ENCODE results near the gene ZNF592. TPM values are rescaled to one million over a fixed set of nuclear protein-coding genes. Genes with fewer than 3 reads are reported as not detected.

Gene ZNF592
- polyA plus RNA-seq, 1 donor from 2014 or later, result 3.9 TPM

- H3K36me3 ChIP-seq (ENCODE audit: insufficient read depth, low read length), result peaks cover 5% of the 10 kb centered on the region
- H3K27ac ChIP-seq (ENCODE audit: low read length), result no peak overlapping the region
- no peaks in the 10 kb centered on the region for H3F3A ChIP-seq (ENCODE audit: insufficient read depth, low read length, poor library complexity, severe bottlenecking)
- H3K9ac ChIP-seq (ENCODE audit: low read length), result no peak overlapping the region
- no peaks in the 10 kb centered on the region for H4K20me1 ChIP-seq (ENCODE audit: insufficient read depth)
- H3K9me2 ChIP-seq (ENCODE audit: insufficient read depth, low read length), result no peaks in the 10 kb centered on the region
- no peaks in the 10 kb centered on the region for H3K79me2 ChIP-seq (replicated peaks; ENCODE audit: insufficient read depth, low read length)
- no peak overlapping the region for H3K4me3 ChIP-seq (ENCODE audit: low read length)
- no peak for TF ChIP-seq TAF1 (IDR thresholded peaks at IDR 0.05; ENCODE audit: low read depth)
- no peak for TF ChIP-seq POLR2AphosphoS5 (IDR thresholded peaks at IDR 0.05)
- no peak for TF ChIP-seq RAD21 (conservative IDR thresholded peaks at IDR 0.05)
- TF ChIP-seq CTCF (IDR thresholded peaks at IDR 0.05; ENCODE audit: poor library complexity, severe bottlenecking), result no peak
- H2AFZ ChIP-seq (ENCODE audit: low read depth, low read length), result no peak overlapping the region
- no peaks in the 10 kb centered on the region for H3K9me3 ChIP-seq (ENCODE audit: low read length)
- H3K4me2 ChIP-seq (ENCODE audit: low read length), result no peak overlapping the region
- H3K27me3 ChIP-seq (ENCODE audit: insufficient read depth, low read depth, low read length), result no peaks in the 10 kb centered on the region
Observed at GRCh38 chr15:84785053-84785452, 36.7 kb downstream of the ZNF592 start.

GRCh38 chr15:84788500-84788899 lies 40.1 kb downstream of the ZNF592 start:
- Histone ChIP-seq H3K27ac (ENCODE audit: low read length) (no peak overlapping the region), H3K36me3 (ENCODE audit: insufficient read depth, low read length) (peaks cover 8% of the 10 kb centered on the region), H4K20me1 (ENCODE audit: insufficient read depth) (no peaks in the 10 kb centered on the region), H3K4me2 (ENCODE audit: low read length) (no peak overlapping the region), H3F3A (ENCODE audit: insufficient read depth, low read length, poor library complexity, severe bottlenecking) (no peaks in the 10 kb centered on the region), H3K9ac (ENCODE audit: low read length) (no peak overlapping the region), H2AFZ (ENCODE audit: low read depth, low read length) (no peak overlapping the region), H3K9me2 (ENCODE audit: insufficient read depth, low read length) (no peaks in the 10 kb centered on the region), H3K4me3 (ENCODE audit: low read length) (no peak overlapping the region), H3K79me2 (replicated peaks; ENCODE audit: insufficient read depth, low read length) (no peaks in the 10 kb centered on the region), H3K27me3 (ENCODE audit: insufficient read depth, low read depth, low read length) (no peaks in the 10 kb centered on the region), H3K9me3 (ENCODE audit: low read length) (no peaks in the 10 kb centered on the region)
- no peak for TF ChIP-seq CTCF (IDR thresholded peaks at IDR 0.05; ENCODE audit: poor library complexity, severe bottlenecking)
- no peak for TF ChIP-seq EZH2 (IDR thresholded peaks at IDR 0.05; ENCODE audit: borderline replicate concordance, insufficient read depth, low read length, poor library complexity, severe bottlenecking)

GRCh38 chr15:84789762-84790161 lies 41.4 kb downstream of the ZNF592 start:
- no peak overlapping the region for H3K4me3 ChIP-seq (ENCODE audit: low read length)
- no peaks in the 10 kb centered on the region for H3K9me3 ChIP-seq (ENCODE audit: low read length)
- H3K9ac ChIP-seq (ENCODE audit: low read length), result no peak overlapping the region
- H4K20me1 ChIP-seq (ENCODE audit: insufficient read depth), result no peaks in the 10 kb centered on the region
- no peaks in the 10 kb centered on the region for H3F3A ChIP-seq (ENCODE audit: insufficient read depth, low read length, poor library complexity, severe bottlenecking)
- H3K9me2 ChIP-seq (ENCODE audit: insufficient read depth, low read length), result no peaks in the 10 kb centered on the region
- H3K27me3 ChIP-seq (ENCODE audit: insufficient read depth, low read depth, low read length), result no peaks in the 10 kb centered on the region
- peaks cover 3% of the 10 kb centered on the region for H3K36me3 ChIP-seq (ENCODE audit: insufficient read depth, low read length)
- TF ChIP-seq CTCF (IDR thresholded peaks at IDR 0.05; ENCODE audit: poor library complexity, severe bottlenecking), result no peak
- no peak for TF ChIP-seq POLR2AphosphoS5 (IDR thresholded peaks at IDR 0.05)
- no peak overlapping the region for H3K27ac ChIP-seq (ENCODE audit: low read length)
- no peak overlapping the region for H3K4me2 ChIP-seq (ENCODE audit: low read length)
- H2AFZ ChIP-seq (ENCODE audit: low read depth, low read length), result no peak overlapping the region
- no peaks in the 10 kb centered on the region for H3K79me2 ChIP-seq (replicated peaks; ENCODE audit: insufficient read depth, low read length)
